Measurements from ENCODE around the gene SLC12A1. TPM values are rescaled to one million over a fixed set of nuclear protein-coding genes. Genes with fewer than 3 reads are reported as not detected.

SLC12A1 gene
- total RNA-seq, 1 donor from 2014 or later: not detected

DNA sequence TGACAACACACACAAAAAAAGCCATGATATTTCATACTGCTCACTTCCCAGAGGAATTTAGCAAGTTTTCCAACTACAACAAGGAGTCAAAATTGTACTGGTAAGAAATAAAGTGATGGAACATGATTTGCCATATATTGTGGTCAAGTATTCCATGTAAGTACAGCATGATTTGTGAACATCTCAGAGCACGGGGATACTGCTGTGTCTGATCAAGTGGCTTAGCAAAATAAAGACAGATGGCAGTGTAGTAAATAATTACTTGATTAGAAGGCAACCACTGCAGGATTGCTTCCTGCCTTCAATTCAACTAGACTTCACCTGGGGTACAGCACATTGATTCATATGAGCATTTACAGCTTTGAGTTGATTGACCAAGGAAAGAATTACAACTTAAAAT, 73.5 kb downstream of the SLC12A1 start:
- TF ChIP-seq, protein P1, sequence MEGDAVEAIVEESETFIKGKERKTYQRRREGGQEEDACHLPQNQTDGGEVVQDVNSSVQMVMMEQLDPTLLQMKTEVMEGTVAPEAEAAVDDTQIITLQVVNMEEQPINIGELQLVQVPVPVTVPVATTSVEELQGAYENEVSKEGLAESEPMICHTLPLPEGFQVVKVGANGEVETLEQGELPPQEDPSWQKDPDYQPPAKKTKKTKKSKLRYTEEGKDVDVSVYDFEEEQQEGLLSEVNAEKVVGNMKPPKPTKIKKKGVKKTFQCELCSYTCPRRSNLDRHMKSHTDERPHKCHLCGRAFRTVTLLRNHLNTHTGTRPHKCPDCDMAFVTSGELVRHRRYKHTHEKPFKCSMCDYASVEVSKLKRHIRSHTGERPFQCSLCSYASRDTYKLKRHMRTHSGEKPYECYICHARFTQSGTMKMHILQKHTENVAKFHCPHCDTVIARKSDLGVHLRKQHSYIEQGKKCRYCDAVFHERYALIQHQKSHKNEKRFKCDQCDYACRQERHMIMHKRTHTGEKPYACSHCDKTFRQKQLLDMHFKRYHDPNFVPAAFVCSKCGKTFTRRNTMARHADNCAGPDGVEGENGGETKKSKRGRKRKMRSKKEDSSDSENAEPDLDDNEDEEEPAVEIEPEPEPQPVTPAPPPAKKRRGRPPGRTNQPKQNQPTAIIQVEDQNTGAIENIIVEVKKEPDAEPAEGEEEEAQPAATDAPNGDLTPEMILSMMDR (IDR thresholded peaks at IDR 0.05; ENCODE audit: insufficient read depth, low read depth, low read length): no peak
- no peak for TF ChIP-seq EZH2 (IDR thresholded peaks at IDR 0.05; ENCODE audit: insufficient read depth, low read length)
- Histone ChIP-seq H3K4me3 (ENCODE audit: insufficient read depth, low read depth, low read length) (no peak overlapping the region), H3K4me2 (ENCODE audit: low read length) (no peak overlapping the region), H3K27ac (ENCODE audit: low read depth, low read length) (no peak overlapping the region), H3K27me3 (ENCODE audit: insufficient read depth, low read length) (peaks cover 2% of the 10 kb centered on the region), H3K4me1 (ENCODE audit: insufficient read depth, low read length) (no peaks in the 10 kb centered on the region), H3K9me3 (ENCODE audit: insufficient read depth, low read depth, low read length) (no peaks in the 10 kb centered on the region), H2AFZ (ENCODE audit: low read depth, low read length) (no peak overlapping the region), H3K9ac (ENCODE audit: low read length) (no peak overlapping the region), H3K79me2 (ENCODE audit: insufficient read depth, low read length) (no peaks in the 10 kb centered on the region), H4K20me1 (ENCODE audit: insufficient read depth, low read length) (no peaks in the 10 kb centered on the region), H3K36me3 (ENCODE audit: insufficient read depth, low read length) (no peaks in the 10 kb centered on the region)
- H3K4me3 Mint-ChIP-seq (ENCODE audit: unreplicated experiment): no peak overlapping the region
- no peak for DNase-seq (ENCODE audit: low read depth)
- no peak for FAIRE-seq
- H3K4me1 Mint-ChIP-seq (ENCODE audit: low read depth, unreplicated experiment): no peaks in the 10 kb centered on the region
- H3K36me3 Mint-ChIP-seq (ENCODE audit: low read depth, unreplicated experiment): no peaks in the 10 kb centered on the region
- no peaks in the 10 kb centered on the region for H3K9me3 Mint-ChIP-seq (ENCODE audit: unreplicated experiment)
- no peak overlapping the region for H3K27ac Mint-ChIP-seq (ENCODE audit: unreplicated experiment)
- no peaks in the 10 kb centered on the region for H3K27me3 Mint-ChIP-seq (ENCODE audit: low read depth, unreplicated experiment)

DNA sequence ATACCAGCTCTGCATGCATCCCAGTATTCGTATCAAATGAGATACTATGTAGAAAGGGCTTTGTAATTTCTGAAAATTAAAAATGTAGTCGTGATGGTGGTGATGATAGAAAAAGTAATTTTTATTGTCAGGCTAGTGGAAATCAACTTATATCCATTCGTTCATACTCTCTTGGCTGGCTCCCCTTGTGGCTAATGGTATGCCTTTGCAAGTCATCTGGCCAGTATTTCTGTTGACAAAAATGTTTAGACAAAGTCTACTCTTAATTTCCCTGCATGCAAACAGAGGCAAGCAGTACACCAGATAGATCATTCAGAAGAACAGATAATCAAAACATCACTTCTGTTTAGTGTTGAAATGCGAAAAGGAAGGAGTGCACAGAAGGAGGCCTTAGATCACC, 75.6 kb downstream of the SLC12A1 start:
- Histone ChIP-seq H3K36me3 (ENCODE audit: insufficient read depth, low read length) (no peaks in the 10 kb centered on the region), H3K27ac (ENCODE audit: low read depth, low read length) (no peak overlapping the region), H2AFZ (ENCODE audit: low read depth, low read length) (no peak overlapping the region), H3K27me3 (ENCODE audit: insufficient read depth, low read length) (peaks cover 2% of the 10 kb centered on the region), H3K79me2 (ENCODE audit: insufficient read depth, low read length) (no peaks in the 10 kb centered on the region), H3K9ac (ENCODE audit: low read length) (no peak overlapping the region), H4K20me1 (ENCODE audit: insufficient read depth, low read length) (no peaks in the 10 kb centered on the region), H3K4me3 (ENCODE audit: insufficient read depth, low read depth, low read length) (no peak overlapping the region), H3K4me1 (ENCODE audit: insufficient read depth, low read length) (peaks cover 3% of the 10 kb centered on the region), H3K9me3 (ENCODE audit: insufficient read depth, low read depth, low read length) (no peaks in the 10 kb centered on the region), H3K4me2 (ENCODE audit: low read length) (no peak overlapping the region)
- Mint-ChIP-seq H3K4me3 (ENCODE audit: unreplicated experiment) (no peak overlapping the region), H3K36me3 (ENCODE audit: low read depth, unreplicated experiment) (no peaks in the 10 kb centered on the region), H3K27ac (ENCODE audit: unreplicated experiment) (no peak overlapping the region), H3K9me3 (ENCODE audit: unreplicated experiment) (no peaks in the 10 kb centered on the region), H3K27me3 (ENCODE audit: low read depth, unreplicated experiment) (no peaks in the 10 kb centered on the region), H3K4me1 (ENCODE audit: low read depth, unreplicated experiment) (peaks cover 2% of the 10 kb centered on the region)
- FAIRE-seq: no peak
- TF ChIP-seq, protein P1 (IDR thresholded peaks at IDR 0.05; ENCODE audit: insufficient read depth, low read depth, low read length): no peak
- TF ChIP-seq EZH2 (IDR thresholded peaks at IDR 0.05; ENCODE audit: insufficient read depth, low read length): no peak
- DNase-seq (ENCODE audit: low read depth): no peak

DNA sequence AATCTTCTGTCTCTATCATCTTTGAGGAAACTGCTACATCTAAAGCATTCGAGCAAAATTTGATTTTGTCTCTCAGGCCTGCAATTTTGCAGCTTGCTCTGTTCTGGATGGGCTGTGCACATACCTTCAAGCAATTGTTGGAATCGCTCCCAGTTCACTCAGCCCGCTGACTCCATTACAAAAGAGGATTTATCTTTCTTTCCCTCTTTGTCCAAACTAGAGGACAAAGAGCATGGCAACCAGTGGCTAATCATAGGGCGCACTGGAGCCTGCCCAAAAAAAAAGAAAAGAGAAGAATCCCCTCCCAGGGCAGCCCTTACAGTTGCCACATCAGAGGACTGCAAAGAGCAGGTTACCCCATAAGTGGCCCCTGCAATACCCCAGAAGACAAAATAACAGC, 76.1 kb downstream of the SLC12A1 start:
- TF ChIP-seq, protein P1 (IDR thresholded peaks at IDR 0.05; ENCODE audit: insufficient read depth, low read depth, low read length): no peak
- no peak for TF ChIP-seq EZH2 (IDR thresholded peaks at IDR 0.05; ENCODE audit: insufficient read depth, low read length)
- no peak overlapping the region for H3K4me2 ChIP-seq (ENCODE audit: low read length)
- no peak for FAIRE-seq
- H3K4me1 Mint-ChIP-seq (ENCODE audit: low read depth, unreplicated experiment): peaks cover 2% of the 10 kb centered on the region
- peak; percentile 32 for DNase-seq (ENCODE audit: low read depth)
- no peak overlapping the region for H2AFZ ChIP-seq (ENCODE audit: low read depth, low read length)
- H4K20me1 ChIP-seq (ENCODE audit: insufficient read depth, low read length): no peaks in the 10 kb centered on the region
- H3K27ac ChIP-seq (ENCODE audit: low read depth, low read length): no peak overlapping the region
- peaks cover 3% of the 10 kb centered on the region for H3K4me1 ChIP-seq (ENCODE audit: insufficient read depth, low read length)
- no peaks in the 10 kb centered on the region for H3K27me3 Mint-ChIP-seq (ENCODE audit: low read depth, unreplicated experiment)
- no peaks in the 10 kb centered on the region for H3K9me3 Mint-ChIP-seq (ENCODE audit: unreplicated experiment)
- H3K9ac ChIP-seq (ENCODE audit: low read length): no peak overlapping the region
- no peaks in the 10 kb centered on the region for H3K79me2 ChIP-seq (ENCODE audit: insufficient read depth, low read length)
- no peak overlapping the region for H3K4me3 Mint-ChIP-seq (ENCODE audit: unreplicated experiment)
- H3K9me3 ChIP-seq (ENCODE audit: insufficient read depth, low read depth, low read length): no peaks in the 10 kb centered on the region
- H3K27ac Mint-ChIP-seq (ENCODE audit: unreplicated experiment): no peak overlapping the region
- no peak overlapping the region for H3K4me3 ChIP-seq (ENCODE audit: insufficient read depth, low read depth, low read length)
- no peaks in the 10 kb centered on the region for H3K36me3 ChIP-seq (ENCODE audit: insufficient read depth, low read length)
- H3K27me3 ChIP-seq (ENCODE audit: insufficient read depth, low read length): peaks cover 2% of the 10 kb centered on the region
- no peaks in the 10 kb centered on the region for H3K36me3 Mint-ChIP-seq (ENCODE audit: low read depth, unreplicated experiment)

Data from astrocyte (in vitro differentiated cells and primary cell).